ENCODE data around the gene NME1. TPM values are rescaled to one million over a fixed set of nuclear protein-coding genes. Genes with fewer than 3 reads are reported as not detected.

The NME1 gene
- total RNA-seq, 1 experiment from 2014 or later: 220 TPM

DNA sequence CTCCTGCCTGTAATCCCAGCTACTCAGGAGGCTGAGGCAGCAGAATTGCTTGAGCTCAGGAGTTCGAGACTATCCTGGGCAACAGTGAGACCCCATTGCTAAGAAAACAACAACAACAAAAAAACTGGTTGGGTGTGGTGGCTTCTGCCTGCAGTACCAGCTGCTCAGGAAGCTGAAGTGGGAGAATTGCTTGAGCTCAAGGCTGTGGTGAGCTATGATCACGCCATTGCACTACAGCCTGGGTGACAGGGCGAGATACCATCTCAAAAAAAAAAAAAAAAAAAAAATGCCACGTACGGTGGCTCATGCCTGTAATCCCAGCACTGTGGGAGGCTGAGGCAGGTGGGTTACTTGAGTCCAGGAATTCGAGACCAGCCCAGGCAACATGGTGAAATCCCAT, 46.9 kb downstream of the NME1 start:
- H3K9ac ChIP-seq (ENCODE audit: extremely low read depth, insufficient read length, low read length): no peak overlapping the region
- Mint-ChIP-seq H3K9me3 (no peaks in the 10 kb centered on the region), H3K4me1 (no peaks in the 10 kb centered on the region), H3K27me3 (ENCODE audit: low read depth) (no peaks in the 10 kb centered on the region), H3K27ac (no peak overlapping the region), H3K36me3 (ENCODE audit: insufficient read depth in 1 of 3, low read depth in 3 of 3) (peaks cover 9 to 69% (median 55%) of the 10 kb centered on the region in 3 experiments; a peak in 6 of 7 replicates), H3K4me3 (no peak overlapping the region)
- no peak overlapping the region for H2BK120ac ChIP-seq (ENCODE audit: low read depth, low read length, poor library complexity, severe bottlenecking)
- H2AK5ac ChIP-seq (ENCODE audit: insufficient read length, low read length): no peak overlapping the region
- H3K4me1 ChIP-seq (ENCODE audit: insufficient read depth, low read length): no peaks in the 10 kb centered on the region
- no peak overlapping the region for H4K91ac ChIP-seq (ENCODE audit: insufficient read length, low read depth, low read length)
- H3K14ac ChIP-seq (ENCODE audit: insufficient read depth, low read length): no peak overlapping the region
- H3K56ac ChIP-seq (ENCODE audit: insufficient read length, low read depth, low read length): no peak overlapping the region
- no peak overlapping the region for H3K27ac ChIP-seq (ENCODE audit: insufficient read length, low read depth, low read length)
- H3T11ph ChIP-seq (ENCODE audit: low read length): no peak overlapping the region
- no peak overlapping the region for H2BK20ac ChIP-seq (ENCODE audit: low read depth, low read length, poor library complexity, severe bottlenecking)
- H3K9me3 ChIP-seq (ENCODE audit: control insufficient read depth, low read depth, low read length): no peaks in the 10 kb centered on the region
- H3K23ac ChIP-seq (ENCODE audit: insufficient read length, low read depth, low read length): no peak overlapping the region
- no CpG with 5 or more reads among the region's 6 CpGs for WGBS (ENCODE audit: extremely low coverage, insufficient read length, low lambda C conversion rate)
- H4K8ac ChIP-seq (replicated peaks; ENCODE audit: insufficient read length, low read depth, low read length): no peak overlapping the region
- no peak overlapping the region for H2AFZ ChIP-seq (ENCODE audit: low read length)
- no peaks in the 10 kb centered on the region for H4K20me1 ChIP-seq (ENCODE audit: control insufficient read depth, insufficient read depth, insufficient read length)
- no peaks in the 10 kb centered on the region for H3K79me2 ChIP-seq (ENCODE audit: insufficient read depth, low read length)
- no peaks in the 10 kb centered on the region for H3K27me3 ChIP-seq (ENCODE audit: insufficient read depth, low read length)
- no peak overlapping the region for H2BK12ac ChIP-seq (ENCODE audit: insufficient read length, low read depth, low read length)
- no peaks in the 10 kb centered on the region for H3K23me2 ChIP-seq (ENCODE audit: insufficient read length, low read depth, low read length, poor library complexity, severe bottlenecking)
- H3K4me2 ChIP-seq (ENCODE audit: insufficient read depth, insufficient read length, low read length): no peak overlapping the region
- TF ChIP-seq, protein P1, sequence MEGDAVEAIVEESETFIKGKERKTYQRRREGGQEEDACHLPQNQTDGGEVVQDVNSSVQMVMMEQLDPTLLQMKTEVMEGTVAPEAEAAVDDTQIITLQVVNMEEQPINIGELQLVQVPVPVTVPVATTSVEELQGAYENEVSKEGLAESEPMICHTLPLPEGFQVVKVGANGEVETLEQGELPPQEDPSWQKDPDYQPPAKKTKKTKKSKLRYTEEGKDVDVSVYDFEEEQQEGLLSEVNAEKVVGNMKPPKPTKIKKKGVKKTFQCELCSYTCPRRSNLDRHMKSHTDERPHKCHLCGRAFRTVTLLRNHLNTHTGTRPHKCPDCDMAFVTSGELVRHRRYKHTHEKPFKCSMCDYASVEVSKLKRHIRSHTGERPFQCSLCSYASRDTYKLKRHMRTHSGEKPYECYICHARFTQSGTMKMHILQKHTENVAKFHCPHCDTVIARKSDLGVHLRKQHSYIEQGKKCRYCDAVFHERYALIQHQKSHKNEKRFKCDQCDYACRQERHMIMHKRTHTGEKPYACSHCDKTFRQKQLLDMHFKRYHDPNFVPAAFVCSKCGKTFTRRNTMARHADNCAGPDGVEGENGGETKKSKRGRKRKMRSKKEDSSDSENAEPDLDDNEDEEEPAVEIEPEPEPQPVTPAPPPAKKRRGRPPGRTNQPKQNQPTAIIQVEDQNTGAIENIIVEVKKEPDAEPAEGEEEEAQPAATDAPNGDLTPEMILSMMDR (conservative IDR thresholded peaks at IDR 0.05): no peak
- no peak overlapping the region for H2BK5ac ChIP-seq (ENCODE audit: insufficient read length, low read length)
- no peak overlapping the region for H3K4ac ChIP-seq (ENCODE audit: low read depth, low read length)
- no peak overlapping the region for H2BK15ac ChIP-seq (ENCODE audit: low read depth, low read length)
- H3K18ac ChIP-seq (ENCODE audit: insufficient read length, low read depth, low read length): no peak overlapping the region
- DNase-seq: no peak
- no peak overlapping the region for H4K5ac ChIP-seq (ENCODE audit: insufficient read length, low read depth, low read length)
- no peaks in the 10 kb centered on the region for H3K79me1 ChIP-seq (ENCODE audit: insufficient read depth, low read depth, low read length, poor library complexity, severe bottlenecking)

Measured in H9 (cell line).